Erythroblast (primary cell): Measurements from ENCODE around the gene SETD7.

Experiments
- GATA1 ChIP-seq: IDR thresholded peaks from 2 replicates; pipeline ENCODE4 v1.6.1; 2011; ENCODE audit warnings: low read depth, mild to moderate bottlenecking, control low read depth, low read length, moderate library complexity
- POLR2A ChIP-seq: IDR thresholded peaks from 2 replicates; pipeline ENCODE4 v1.6.1; 2011; ENCODE audit warnings: mild to moderate bottlenecking, low read length

DNA sequence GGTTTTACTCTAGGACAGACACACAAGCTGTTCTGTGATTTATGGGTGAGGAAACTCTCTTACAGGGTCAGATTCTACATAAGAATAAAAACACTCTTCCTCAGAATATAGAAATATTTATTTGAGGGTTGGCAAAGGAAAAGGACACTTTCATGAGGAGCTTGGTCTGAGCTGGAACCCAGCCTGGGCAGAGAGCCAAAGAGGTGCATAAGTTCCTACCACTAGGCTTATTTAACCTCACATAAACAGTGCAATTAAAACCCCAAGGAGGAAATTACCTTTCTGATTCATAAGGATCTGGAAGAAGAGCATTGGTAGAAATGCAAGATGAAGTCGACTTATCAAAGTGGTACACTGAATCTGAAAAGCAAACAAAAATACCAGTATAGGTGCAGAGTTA lies 32.9 kb downstream of the SETD7 start:
- no peak for TF ChIP-seq POLR2A
- no peak for TF ChIP-seq GATA1
